Measurements from ENCODE around the gene MTUS2. TPM values are rescaled to one million over a fixed set of nuclear protein-coding genes. Genes with fewer than 3 reads are reported as not detected.

The MTUS2 gene
- total RNA-seq, 1 donor from 2014 or later = 8.9 TPM

DNA sequence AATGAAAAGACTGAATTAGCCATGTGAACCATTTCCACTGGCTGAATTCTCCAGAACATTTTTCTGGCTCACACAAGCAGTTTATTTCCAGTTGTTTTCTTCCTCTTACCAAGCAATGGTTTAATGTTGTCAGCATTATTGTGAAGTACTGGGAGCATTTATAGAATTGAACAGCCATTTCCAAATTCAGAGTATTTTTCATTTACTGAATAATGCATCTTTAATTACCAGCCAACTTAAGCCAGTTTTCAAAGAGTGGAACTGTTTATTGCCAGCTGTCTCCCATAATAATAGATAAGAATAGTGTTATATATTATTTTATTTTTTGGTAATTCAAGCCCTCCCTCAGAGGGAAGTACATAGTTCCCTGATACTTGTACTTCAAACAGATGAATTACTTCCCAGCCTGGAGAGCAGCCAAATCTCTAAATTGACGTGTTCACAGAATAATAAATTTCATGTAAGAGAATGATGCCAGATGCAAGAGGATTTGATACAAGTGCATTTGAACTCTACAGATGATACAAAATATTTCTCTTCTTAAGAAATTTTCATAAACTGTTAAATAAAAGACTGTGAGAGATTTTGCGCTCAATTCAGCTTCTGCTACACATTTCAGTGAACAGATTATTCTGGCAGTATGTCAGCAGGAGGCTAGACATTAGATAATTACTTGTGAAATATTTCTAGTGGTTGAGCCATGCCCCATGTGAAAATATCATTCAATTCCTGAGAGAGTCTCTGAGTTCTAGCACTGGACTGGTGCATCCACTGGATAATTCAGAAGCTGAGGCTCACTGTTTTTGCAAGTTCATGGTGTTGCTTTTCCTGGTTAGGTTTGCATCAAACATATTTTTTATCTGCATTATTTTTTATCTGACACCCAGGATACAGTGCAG is 459.5 kb downstream of the MTUS2 start:
- Histone ChIP-seq H3K36me3 (no peaks in the 10 kb centered on the region), H3K4me1 (no peaks in the 10 kb centered on the region), H3K4me3 (no peak overlapping the region), H3K27me3 (no peaks in the 10 kb centered on the region), H3K27ac (no peak overlapping the region), H3K9me3 (no peaks in the 10 kb centered on the region)
- intact Hi-C loops (cut with DNase I) = loop anchor here (5.0 kb wide), 1 partner anchor 83 kb away; no protein-coding TSS in a partner anchor
- TF ChIP-seq, protein P1, sequence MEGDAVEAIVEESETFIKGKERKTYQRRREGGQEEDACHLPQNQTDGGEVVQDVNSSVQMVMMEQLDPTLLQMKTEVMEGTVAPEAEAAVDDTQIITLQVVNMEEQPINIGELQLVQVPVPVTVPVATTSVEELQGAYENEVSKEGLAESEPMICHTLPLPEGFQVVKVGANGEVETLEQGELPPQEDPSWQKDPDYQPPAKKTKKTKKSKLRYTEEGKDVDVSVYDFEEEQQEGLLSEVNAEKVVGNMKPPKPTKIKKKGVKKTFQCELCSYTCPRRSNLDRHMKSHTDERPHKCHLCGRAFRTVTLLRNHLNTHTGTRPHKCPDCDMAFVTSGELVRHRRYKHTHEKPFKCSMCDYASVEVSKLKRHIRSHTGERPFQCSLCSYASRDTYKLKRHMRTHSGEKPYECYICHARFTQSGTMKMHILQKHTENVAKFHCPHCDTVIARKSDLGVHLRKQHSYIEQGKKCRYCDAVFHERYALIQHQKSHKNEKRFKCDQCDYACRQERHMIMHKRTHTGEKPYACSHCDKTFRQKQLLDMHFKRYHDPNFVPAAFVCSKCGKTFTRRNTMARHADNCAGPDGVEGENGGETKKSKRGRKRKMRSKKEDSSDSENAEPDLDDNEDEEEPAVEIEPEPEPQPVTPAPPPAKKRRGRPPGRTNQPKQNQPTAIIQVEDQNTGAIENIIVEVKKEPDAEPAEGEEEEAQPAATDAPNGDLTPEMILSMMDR (IDR thresholded peaks at IDR 0.05) = no peak
- DNase-seq (ENCODE audit: low spot score in 2 of 2) = no peak

DNA sequence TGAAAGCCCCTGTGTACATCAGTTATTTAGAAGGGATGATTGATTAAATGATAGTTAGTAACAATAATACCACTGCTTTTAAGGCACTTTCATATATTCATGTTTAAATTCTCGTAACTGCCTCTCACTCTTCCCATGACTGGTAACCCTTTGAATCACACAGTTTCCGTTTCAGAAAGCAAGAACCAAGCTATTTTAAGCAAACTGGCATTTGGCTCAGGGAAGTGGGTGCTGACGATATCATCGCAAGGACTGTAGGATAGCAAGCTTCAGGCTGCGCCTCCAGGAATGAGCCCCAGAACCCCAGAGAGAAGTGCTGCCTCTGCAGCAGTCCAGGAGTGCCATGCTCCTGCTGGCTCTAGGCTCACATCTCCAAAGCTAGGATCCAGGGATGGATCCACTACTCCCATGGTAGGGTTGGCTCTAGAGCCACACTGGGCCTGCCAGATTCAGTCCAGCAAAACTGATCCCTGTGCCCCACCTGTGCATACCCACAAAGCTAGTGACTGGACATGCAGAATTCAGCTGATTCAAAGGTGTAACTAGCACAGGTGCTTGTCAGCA is 461.9 kb downstream of the MTUS2 start:
- DNase-seq (ENCODE audit: low spot score in 2 of 2) = no peak
- no peaks in the 10 kb centered on the region for H3K4me1 ChIP-seq
- H3K9me3 ChIP-seq = no peaks in the 10 kb centered on the region
- intact Hi-C loops (cut with DNase I) = loop anchor here (5.0 kb wide), 1 partner anchor 80 kb away; no protein-coding TSS in a partner anchor
- H3K4me3 ChIP-seq = no peak overlapping the region
- no peaks in the 10 kb centered on the region for H3K36me3 ChIP-seq
- TF ChIP-seq, protein P1 (IDR thresholded peaks at IDR 0.05) = no peak
- H3K27me3 ChIP-seq = no peaks in the 10 kb centered on the region
- H3K27ac ChIP-seq = peak overlapping the region; percentile 29 to 49

DNA sequence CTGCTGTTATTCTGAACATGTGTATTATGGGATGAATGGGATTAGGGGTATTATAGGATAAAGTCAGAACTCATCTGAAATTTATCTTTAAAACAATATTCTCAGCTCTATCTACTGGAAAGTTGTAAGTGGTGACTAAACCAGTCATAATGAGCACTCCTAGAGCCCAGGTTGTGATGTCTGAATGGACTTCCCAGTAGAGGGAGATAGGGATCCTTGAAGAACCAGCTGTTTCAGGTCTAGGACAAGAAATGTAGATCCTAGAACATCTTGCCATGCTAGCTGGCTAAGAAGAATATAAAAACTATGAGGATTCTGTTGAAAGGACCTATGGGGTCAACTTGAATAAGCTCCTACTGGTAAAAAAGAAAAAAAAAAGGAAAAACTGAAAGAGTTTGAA is 464.6 kb downstream of the MTUS2 start:
- intact Hi-C loops (cut with DNase I) = loop anchor here (5.0 kb wide), 1 partner anchor 78 kb away; no protein-coding TSS in a partner anchor

DNA sequence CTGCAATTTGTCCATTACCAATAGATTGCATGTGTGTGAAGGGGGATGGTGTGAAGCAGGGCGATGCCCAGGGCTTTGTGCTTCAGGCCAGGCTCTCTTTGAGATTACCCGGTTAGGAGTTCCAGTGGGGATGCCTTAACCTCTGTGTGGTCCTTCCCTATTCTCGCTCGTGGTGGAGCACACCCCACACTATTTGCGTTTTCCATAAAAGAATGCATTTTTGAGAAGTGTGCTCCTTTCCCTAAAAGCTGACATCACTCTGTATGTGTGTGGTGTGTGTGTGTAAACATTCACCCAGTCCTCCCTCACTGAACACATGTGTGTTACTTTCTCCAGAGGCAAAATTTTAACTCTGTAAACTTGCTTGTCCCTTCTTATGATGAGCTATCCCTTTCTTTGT is 467.1 kb downstream of the MTUS2 start:
- H3K4me1 ChIP-seq = no peaks in the 10 kb centered on the region
- TF ChIP-seq, protein P1 (IDR thresholded peaks at IDR 0.05) = no peak
- no peaks in the 10 kb centered on the region for H3K36me3 ChIP-seq
- no peaks in the 10 kb centered on the region for H3K9me3 ChIP-seq
- H3K27ac ChIP-seq = no peak overlapping the region
- intact Hi-C loops (cut with DNase I) = no loop called here
- DNase-seq (ENCODE audit: low spot score in 2 of 2) = no peak
- no peaks in the 10 kb centered on the region for H3K27me3 ChIP-seq
- no peak overlapping the region for H3K4me3 ChIP-seq

More for the DNA sequence above, 464.6 kb downstream of the MTUS2 start:
- Histone ChIP-seq H3K9me3 (no peaks in the 10 kb centered on the region), H3K4me3 (no peak overlapping the region), H3K27me3 (no peaks in the 10 kb centered on the region), H3K36me3 (no peaks in the 10 kb centered on the region), H3K27ac (no peak overlapping the region), H3K4me1 (no peaks in the 10 kb centered on the region)
- DNase-seq (ENCODE audit: low spot score in 2 of 2) = no peak
- TF ChIP-seq, protein P1 (IDR thresholded peaks at IDR 0.05) = no peak

DNA sequence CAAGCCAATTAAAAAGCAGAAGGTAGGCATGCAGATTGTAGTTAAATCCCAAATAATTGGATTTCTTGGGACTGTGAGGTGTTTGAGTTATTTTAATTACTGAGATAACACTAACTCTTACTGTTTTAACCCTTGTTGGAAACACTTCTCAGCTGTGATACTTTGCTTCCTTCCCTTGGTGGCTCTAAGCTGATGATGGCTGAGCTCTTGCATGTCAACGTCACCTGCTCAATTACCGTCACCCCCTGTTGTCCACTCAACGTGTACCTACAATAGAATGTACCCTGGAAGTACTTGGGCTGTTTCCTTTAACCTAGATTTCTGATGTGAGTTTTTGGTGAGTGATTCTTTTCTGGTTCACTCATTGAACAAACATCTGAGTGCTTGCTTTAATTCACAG is 471.9 kb downstream of the MTUS2 start:
- Histone ChIP-seq H3K4me3 (no peak overlapping the region), H3K36me3 (no peaks in the 10 kb centered on the region), H3K27ac (no peak overlapping the region), H3K27me3 (no peaks in the 10 kb centered on the region), H3K9me3 (no peaks in the 10 kb centered on the region), H3K4me1 (no peaks in the 10 kb centered on the region)
- no peak for DNase-seq (ENCODE audit: low spot score in 2 of 2)
- intact Hi-C loops (cut with DNase I) = no loop called here
- TF ChIP-seq, protein P1 (IDR thresholded peaks at IDR 0.05) = no peak

Data from ascending aorta (tissue), 2 donors.